Aorta (tissue), 5 donors: ENCODE results near the gene NFATC1. TPM values are rescaled to one million over a fixed set of nuclear protein-coding genes. Genes with fewer than 3 reads are reported as not detected.

Source experiments
- ATAC-seq: fragments of 200-7000 bp; cut with Tn5 transposase; one replicate; pipeline ENCODE4 v1.9.1; 2022; ENCODE audit warnings: moderate library complexity; ENCODE audit not compliant: low FRiP score
- DNase-seq, 2 donors: peaks; one replicate each; pipeline ENCODE4 v3.0.0-alpha.2; 2020
- H3K27ac ChIP-seq, 2 donors: one replicate each; pipeline ENCODE4 v1.5.1; 2013; ENCODE audit warnings: low read length in 2 of 2, mild to moderate bottlenecking in 2 of 2, moderate library complexity in 2 of 2, control low read depth in 1 of 2, inconsistent platforms in 1 of 2, low read depth in 1 of 2
- H3K27me3 ChIP-seq, 2 donors: one replicate each; pipeline ENCODE4 v1.6.1; 2013; ENCODE audit warnings: control low read depth in 1 of 2, low read length in 1 of 2, mild to moderate bottlenecking in 1 of 2, moderate library complexity in 1 of 2; ENCODE audit not compliant: insufficient read depth in 2 of 2, control insufficient read depth in 1 of 2
- H3K36me3 ChIP-seq, 2 donors: one replicate each; pipeline ENCODE4 v1.6.1; 2013; ENCODE audit warnings: control low read depth in 1 of 2, low read length in 1 of 2, mild to moderate bottlenecking in 1 of 2; ENCODE audit not compliant: insufficient read depth in 2 of 2, control insufficient read depth in 1 of 2
- H3K4me1 ChIP-seq, 2 donors: one replicate each; pipeline ENCODE4 v1.6.1; 2013; ENCODE audit warnings: low read length in 2 of 2, control low read depth in 1 of 2, mild to moderate bottlenecking in 1 of 2, moderate library complexity in 1 of 2; ENCODE audit not compliant: insufficient read depth in 2 of 2, control insufficient read depth in 1 of 2
- H3K4me3 ChIP-seq, 2 donors: one replicate each; pipeline ENCODE4 v1.5.1; 2013; ENCODE audit warnings: low read length in 2 of 2, control low read depth in 1 of 2, mild to moderate bottlenecking in 1 of 2
- H3K9me3 ChIP-seq: one replicate; pipeline ENCODE4 v1.6.1; 2013; ENCODE audit warnings: mild to moderate bottlenecking, low read length; ENCODE audit not compliant: control insufficient read depth
- WGBS, 2 donors: extraction: QIAGEN DNeasy Blood & Tissue Kit; methylation state at CpG; one replicate each; pipeline ENCODE4 v1.1.7; 2013; 5-methylcytosine and 5-hydroxymethylcytosine counted together
- intact Hi-C, 2 donors: fragments of 100-400 bp; cut with DNase I; formaldehyde crosslinking; loops; one replicate each; pipeline versions ENCODE4 v1.14.2 to v1.15.0; 2022
- polyA plus RNA-seq, 2 donors: library from polyadenylated mRNA; stranded (reverse); fragments of 200-250 nt; gene quantifications; one replicate each; pipeline ENCODE4 v1.2.3, GENCODE V29; 2013
- total RNA-seq, 2 donors: library from RNA; stranded (reverse); fragmentation: NEBNext Ultra II Directional; extraction: Animal tissue kit (Norgen Biotek cat#: 25700); gene quantifications; one replicate each; pipeline ENCODE4 v1.2.1, GENCODE V29; 2021
- donor health status: healthy with polysubstance abuse.
- donor health status: Bipolar disorder and iron deficiency.
- donor health status: DM: no; HTN: no; CAD: no.
- donor health status: DM: no; HTN: no; CAD: no.
- donor health status: DM: yes; HTN: yes; CAD: no.

NFATC1 gene
- total and polyA plus RNA-seq, 4 donors, result 2.0 to 39.2 (median 22.2) TPM

DNA sequence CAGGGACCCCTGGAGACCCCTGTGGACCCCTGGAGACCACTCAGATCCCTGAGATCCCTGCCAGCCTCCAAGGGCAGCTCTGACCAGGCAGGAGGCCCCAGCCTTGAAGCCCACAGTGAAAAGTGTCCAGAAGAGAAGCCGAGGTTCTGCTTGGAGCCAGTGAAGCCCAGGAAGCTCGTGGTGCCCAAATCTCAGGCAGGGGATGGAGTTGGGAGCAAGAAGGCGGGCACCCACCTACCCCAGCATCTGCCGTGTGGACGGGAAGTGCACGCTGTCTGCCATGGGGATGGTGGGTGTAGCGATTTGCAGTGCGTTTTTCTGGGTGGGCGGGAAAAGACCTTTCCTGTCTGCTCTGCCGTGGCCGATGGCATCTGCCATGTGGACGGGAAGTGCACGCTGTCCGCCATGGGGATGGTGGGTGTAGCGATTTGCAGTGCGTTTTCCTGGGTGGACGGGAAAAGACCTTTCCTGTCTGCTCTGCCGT is 163.2 kb downstream of the NFATC1 start:
- Histone ChIP-seq H3K9me3 (no peaks in the 10 kb centered on the region), H3K4me3 (no peak overlapping the region), H3K36me3 (no peaks in the 10 kb centered on the region), H3K4me1 (no peaks in the 10 kb centered on the region), H3K27me3 (no peaks in the 10 kb centered on the region), H3K27ac (no peak overlapping the region)
- DNase-seq, result peak in 1 of 2 donors; percentile 54
- peak; percentile 12 for ATAC-seq
- intact Hi-C loops, result no loop called here
- 95 to 98% methylated on average over 18 of the region's 18 CpGs for WGBS, 2 donors

DNA sequence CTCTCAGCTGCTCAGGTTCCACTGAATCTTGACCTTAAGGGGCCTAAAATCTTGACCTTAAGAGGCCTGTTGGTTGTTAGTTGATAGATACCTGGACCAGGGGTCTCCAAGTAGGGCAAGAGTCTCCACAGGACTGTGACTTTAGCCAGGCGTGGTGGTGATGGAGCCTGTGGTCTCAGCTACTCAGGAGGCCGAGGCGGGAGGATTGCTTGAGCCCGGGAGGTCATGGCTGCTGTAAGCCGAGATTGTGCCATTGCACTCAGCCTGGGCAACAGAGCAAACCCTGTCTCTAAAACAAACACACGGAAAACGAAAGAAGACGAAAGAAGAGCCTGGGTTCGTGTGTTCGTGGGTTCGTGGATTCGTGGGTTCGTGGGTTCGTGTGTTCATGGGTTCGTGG is 163.7 kb downstream of the NFATC1 start:
- Histone ChIP-seq H3K36me3 (no peaks in the 10 kb centered on the region), H3K9me3 (no peaks in the 10 kb centered on the region), H3K27ac (no peak overlapping the region), H3K4me3 (no peak overlapping the region), H3K27me3 (no peaks in the 10 kb centered on the region), H3K4me1 (no peaks in the 10 kb centered on the region)
- 96 to 97% methylated on average over 15 of the region's 15 CpGs for WGBS, 2 donors
- ATAC-seq, result peak; percentile 22
- intact Hi-C loops, result no loop called here
- DNase-seq, result peak in 1 of 2 donors; percentile 38

DNA sequence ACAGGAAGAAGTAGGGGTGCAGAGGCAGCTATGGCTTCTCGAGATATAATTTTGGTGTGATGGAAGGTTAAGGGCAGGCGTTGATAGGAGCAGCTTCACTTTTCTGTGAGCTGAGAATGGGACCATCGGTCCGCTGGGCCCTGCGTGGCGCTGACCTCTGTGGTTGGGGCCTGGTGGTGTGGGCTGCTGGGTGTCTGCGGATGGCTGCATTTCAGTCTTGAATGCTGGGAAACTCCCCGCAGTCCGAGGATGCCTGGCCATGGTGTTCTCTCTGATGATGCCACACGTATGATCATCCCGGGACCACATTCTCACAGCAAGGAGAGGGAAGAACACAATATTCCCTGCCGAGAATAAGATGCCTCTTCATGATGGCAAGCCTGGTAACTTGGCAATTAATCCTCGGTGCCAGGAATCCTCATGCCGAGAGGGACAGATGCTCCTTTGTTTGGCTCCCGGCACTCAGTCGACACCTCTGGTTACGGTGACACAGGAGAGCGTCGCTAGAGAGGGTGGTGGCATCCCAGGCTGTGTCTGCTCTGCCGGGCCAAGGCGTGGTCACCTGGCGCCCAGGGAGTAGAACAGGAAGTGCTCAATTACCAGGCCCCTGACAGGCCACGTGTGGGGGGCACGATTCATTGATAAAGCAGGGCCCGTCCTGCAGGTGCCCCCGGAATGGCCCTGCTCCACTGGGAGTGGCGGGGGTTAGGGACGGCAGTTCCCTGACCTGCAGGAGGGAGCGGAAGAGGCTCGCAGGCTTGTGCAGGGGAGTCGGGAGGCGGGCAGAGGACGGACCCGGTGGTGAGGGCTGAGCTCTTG is 164.5 kb downstream of the NFATC1 start:
- Histone ChIP-seq H3K27ac (peak overlapping the region in 1 of 2 donors; percentile 49), H3K36me3 (no peaks in the 10 kb centered on the region), H3K27me3 (no peaks in the 10 kb centered on the region), H3K4me1 (no peaks in the 10 kb centered on the region), H3K9me3 (no peaks in the 10 kb centered on the region), H3K4me3 (no peak overlapping the region)
- intact Hi-C loops, result no loop called here
- ATAC-seq (no peak), DNase-seq (peak; percentile 38 to 70)
- WGBS, 2 donors, result 87% methylated on average over 33 to 34 of the region's 34 CpGs

DNA sequence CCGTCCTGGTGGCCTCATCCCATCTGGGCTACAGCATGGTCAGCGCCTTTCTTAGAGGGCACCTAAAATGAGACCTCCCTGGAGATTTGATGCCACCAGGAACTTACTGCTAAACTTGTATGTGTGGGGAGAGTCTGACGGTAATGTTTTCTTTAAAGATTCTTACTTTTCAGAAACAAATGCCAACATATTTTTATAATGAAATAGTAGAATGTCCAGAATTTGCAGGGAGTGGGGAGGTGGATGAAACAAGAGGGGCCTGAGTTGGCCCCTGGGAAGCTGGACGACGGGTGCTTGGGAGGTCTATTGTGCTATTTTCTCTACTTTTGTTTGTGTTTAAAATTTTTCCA is 165.1 kb downstream of the NFATC1 start:
- H3K9me3 ChIP-seq, result no peaks in the 10 kb centered on the region
- WGBS, 2 donors, result 12 to 18% methylated on average over 5 of the region's 5 CpGs
- intact Hi-C loops, result no loop called here
- no peak for ATAC-seq
- H3K4me3 ChIP-seq, result no peak overlapping the region
- no peaks in the 10 kb centered on the region for H3K36me3 ChIP-seq
- no peaks in the 10 kb centered on the region for H3K4me1 ChIP-seq
- peak overlapping the region in 1 of 2 donors; percentile 49 for H3K27ac ChIP-seq
- H3K27me3 ChIP-seq, result no peaks in the 10 kb centered on the region
- DNase-seq, result peak; percentile 33 to 36

DNA sequence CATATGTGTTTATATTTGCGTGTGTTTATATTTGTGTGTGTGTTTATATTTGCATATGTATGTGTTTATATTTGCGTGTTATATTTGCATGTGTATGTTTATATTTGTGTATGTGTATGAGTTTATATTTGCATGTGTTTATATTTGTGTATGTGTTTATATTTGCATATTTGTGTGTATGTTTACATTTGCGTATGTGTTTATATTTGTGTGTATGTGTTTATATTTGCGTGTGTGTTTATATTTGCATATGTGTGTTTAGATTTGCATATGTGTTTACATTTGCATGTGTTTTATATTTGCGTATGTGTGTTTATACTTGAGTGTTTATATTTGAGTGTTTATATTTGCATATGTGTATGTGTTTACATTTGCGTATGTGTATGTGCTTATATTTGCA is 168.2 kb downstream of the NFATC1 start:
- no peaks in the 10 kb centered on the region for H3K9me3 ChIP-seq
- ATAC-seq, result no peak
- intact Hi-C loops, result no loop called here

DNA sequence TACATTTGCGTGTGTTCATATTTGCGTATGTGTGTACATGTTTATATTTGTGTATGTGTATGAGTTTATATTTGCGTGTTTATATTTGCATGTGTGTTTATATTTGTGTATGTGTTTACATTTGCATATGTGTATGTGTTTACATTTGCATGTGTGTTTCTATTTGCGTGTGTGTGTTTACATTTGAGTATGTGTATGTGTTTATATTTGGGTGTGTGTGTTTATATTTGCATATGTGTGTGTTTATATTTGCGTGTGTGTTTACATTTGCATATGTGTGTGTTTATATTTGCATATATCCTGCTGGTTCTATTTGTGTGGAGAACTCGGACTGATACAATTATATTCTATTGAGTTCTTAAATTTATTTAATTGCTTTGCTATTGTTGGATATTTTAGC is 168.7 kb downstream of the NFATC1 start:
- Histone ChIP-seq H3K27me3 (no peaks in the 10 kb centered on the region), H3K4me3 (no peak overlapping the region), H3K27ac (no peak overlapping the region), H3K9me3 (no peaks in the 10 kb centered on the region), H3K36me3 (no peaks in the 10 kb centered on the region), H3K4me1 (peaks cover 3 to 6% of the 10 kb centered on the region in 2 donors)
- DNase-seq (no peak), ATAC-seq (no peak)
- 73 to 78% methylated on average over 6 of the region's 6 CpGs for WGBS, 2 donors
- intact Hi-C loops, result no loop called here

More for the DNA sequence above, 168.2 kb downstream of the NFATC1 start:
- DNase-seq, result no peak
- no peak overlapping the region for H3K4me3 ChIP-seq
- H3K27ac ChIP-seq, result no peak overlapping the region
- H3K27me3 ChIP-seq, result no peaks in the 10 kb centered on the region
- H3K4me1 ChIP-seq, result peaks cover 3 to 6% of the 10 kb centered on the region in 2 donors
- H3K36me3 ChIP-seq, result no peaks in the 10 kb centered on the region
- 92% methylated on average over 6 of the region's 6 CpGs for WGBS, 2 donors

DNA sequence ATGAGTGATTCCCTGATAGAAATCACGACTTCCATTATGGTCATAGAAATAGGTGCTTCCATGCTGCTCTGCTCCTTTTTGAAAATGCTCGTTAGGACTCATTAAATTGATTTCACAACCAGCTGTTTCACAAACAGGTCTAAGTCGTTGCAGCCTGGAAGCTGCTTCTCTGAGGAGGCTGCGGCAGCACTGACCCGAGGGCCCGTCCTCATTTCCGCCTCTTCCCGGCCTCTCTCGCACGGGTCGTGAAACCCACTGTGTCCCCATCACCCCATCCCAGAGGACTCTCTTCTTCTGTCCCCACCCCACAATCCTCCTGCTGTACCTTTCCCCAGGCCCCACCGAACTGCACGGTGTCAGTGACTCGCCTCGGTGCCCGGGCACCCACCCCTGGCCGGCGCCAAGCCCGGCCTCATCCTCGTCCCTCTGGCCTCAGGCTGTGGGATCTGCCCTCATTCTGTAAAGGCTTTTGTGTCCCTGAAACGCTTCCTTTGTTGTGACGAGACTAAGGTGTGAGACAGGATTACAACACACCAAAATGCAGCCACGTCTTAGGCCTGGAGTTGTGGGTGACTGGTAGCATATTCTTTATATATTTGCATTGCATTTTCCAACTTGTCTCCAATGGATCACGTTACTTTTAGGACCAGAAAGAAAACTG is 171.2 kb downstream of the NFATC1 start:
- H3K9me3 ChIP-seq, result no peaks in the 10 kb centered on the region
- intact Hi-C loops, result no loop called here
- H3K4me1 ChIP-seq, result peaks cover 3 to 6% of the 10 kb centered on the region in 2 donors
- no peak overlapping the region for H3K4me3 ChIP-seq
- DNase-seq (peak; percentile 21 to 44), ATAC-seq (no peak)
- peak overlapping the region in 1 of 2 donors; percentile 62 for H3K27ac ChIP-seq
- WGBS, 2 donors, result 92 to 94% methylated on average over 24 of the region's 24 CpGs
- H3K27me3 ChIP-seq, result no peaks in the 10 kb centered on the region
- no peaks in the 10 kb centered on the region for H3K36me3 ChIP-seq

DNA sequence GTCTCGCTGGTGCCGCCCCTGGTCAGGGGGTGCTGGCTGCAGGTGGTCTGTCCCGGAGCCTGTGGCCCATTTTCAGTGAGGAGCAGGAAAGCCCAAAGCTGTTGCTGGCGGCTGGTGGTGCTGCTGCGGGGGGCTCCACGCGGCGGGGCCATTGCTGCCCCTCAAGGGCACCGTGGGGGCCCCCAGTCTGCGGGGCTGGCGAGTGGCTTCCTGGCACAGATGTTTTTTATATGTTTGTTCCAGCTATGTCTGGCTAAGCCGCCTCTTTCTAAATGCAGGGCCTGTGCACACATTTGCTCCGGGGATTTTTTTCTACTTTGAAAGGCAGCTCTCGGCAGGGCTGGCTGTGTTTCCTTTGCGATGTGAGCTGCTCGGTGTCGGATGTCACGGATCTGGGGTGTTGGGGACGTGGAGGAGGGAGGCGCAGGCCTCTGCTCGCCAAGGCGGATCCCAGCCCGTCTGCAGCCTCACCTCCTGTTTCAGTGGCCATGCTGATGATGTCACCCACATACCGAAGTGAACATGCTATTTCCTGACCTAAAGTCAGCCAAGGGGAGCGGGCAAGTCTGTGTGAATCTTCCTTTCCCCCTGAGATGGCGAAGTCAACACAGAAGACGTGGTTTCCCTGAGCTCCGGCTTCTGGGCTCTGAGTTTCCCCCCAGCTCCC is 171.9 kb downstream of the NFATC1 start:
- Histone ChIP-seq H3K9me3 (no peaks in the 10 kb centered on the region), H3K27me3 (no peaks in the 10 kb centered on the region), H3K4me3 (no peak overlapping the region), H3K36me3 (no peaks in the 10 kb centered on the region), H3K27ac (peak overlapping the region in 1 of 2 donors; percentile 62), H3K4me1 (peaks cover 3 to 6% of the 10 kb centered on the region in 2 donors)
- WGBS, 2 donors, result 14 to 19% methylated on average over 28 of the region's 28 CpGs
- peak; percentile 85 to 86 for DNase-seq
- ATAC-seq, result peak; percentile 56
- intact Hi-C loops, result no loop called here
